HG03280 (cell line): Measurements from ENCODE around the gene BIRC7.
"Not testable (repeated sequence)": the region's sequence is repeated elsewhere in the genome, so short reads cannot be mapped to it uniquely, and the experiment has no call there.

Experiments used
- ATAC-seq: cut with Tn5 transposase; IDR thresholded peaks from one replicate; pipeline ENCODE4 v1.9.1; 2021; ENCODE audit warnings: mild to moderate bottlenecking, moderate library complexity; ENCODE audit not compliant: unreplicated experiment

BIRC7 gene

DNA sequence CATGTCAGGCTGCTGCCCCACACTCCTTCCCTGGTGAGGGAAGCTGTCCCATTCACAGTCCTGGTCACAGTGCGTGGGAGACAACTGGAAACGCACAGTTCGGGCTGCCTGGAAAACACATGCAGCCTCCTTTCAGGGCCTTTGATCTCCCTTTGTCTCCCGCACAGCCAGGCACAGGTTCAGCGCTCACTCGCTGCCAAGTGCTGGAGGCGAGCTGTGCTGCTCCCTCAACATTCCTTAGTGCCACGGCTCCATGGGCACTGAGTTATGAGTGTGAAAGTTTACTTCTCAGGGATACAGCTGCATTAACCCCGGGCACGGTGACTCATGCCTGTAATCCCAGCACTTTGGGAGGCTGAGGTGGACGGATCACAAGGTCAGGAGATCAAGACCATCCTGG, 28.8 kb upstream of the BIRC7 start:
- ATAC-seq: no peak

DNA sequence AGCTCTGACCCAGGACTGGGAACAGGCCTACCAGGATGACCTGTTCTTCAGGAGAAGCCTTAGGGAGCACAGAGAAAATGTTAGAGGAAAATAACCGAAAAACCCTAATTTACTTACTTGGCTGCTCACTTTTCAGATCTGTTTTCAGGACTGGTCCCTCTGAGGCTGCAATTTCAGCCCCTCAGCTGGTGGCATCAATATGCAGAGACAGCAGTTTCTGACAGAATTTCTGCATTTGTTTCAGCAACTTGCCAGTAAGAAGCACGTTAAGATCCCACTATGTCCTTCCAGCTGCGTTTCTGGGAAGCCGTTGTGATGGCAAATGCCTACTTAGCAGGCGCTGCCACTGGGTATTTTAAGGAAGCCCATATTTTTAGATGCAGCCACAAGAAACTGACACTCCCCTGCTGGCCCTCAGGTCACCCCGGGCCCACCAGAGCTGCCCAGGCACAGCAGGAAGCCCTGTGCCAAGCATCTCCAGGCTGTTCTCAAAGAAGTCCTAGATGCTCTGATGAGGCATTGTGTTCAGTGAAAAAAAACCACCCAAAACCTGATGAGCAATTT, 27.3 kb upstream of the BIRC7 start:
- no peak for ATAC-seq

DNA sequence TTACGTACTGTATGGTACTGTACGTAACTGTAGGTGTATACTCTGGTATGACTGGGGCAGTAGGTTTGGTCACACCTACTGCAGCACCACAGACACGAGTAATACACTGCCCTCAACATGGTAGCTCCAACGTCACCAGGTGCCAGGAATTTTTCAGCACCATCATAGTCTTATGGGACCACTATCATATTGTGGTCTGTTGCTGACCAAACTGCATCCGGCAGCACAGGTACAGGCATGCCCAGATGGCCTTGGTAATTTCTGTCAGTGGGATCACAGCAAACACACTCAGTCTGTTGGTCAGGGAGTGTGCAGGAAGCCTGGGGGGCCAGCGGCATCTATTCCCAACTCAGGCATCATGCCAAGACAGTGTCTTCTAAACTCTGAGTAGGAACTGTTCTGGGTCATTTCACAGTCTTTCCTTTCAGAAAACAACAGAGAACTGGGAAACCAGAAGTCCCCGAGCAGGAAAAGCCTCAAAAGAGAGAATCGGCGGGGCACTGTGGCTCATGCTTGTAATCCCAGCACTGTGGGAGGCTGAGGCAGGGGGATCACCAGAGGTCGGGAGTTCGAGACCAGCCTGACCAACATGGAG, 25.6 kb upstream of the BIRC7 start:
- ATAC-seq: no peak

GRCh38 chr20:63212393-63212730, 23.3 kb upstream of the BIRC7 start:
- no peak for ATAC-seq

DNA sequence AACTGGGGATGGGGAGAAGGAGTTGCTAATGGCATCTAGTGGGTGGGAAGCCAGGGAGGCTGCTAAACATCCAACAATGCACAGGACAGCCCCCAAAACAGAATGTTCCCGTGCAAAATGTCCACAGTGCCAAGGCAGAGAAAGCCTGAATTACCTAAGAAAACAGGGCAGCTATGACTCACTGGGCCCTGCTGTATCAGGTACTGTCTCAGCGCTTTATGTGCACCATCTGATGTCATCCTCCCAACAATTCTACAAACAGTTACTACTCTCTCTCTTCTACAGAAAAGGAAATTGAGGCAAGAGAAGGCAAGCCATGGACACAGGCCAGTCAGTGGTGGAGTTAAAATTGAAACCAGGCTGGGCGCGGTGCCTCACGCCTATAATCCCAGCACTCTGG, 22.9 kb upstream of the BIRC7 start:
- no peak for ATAC-seq

DNA sequence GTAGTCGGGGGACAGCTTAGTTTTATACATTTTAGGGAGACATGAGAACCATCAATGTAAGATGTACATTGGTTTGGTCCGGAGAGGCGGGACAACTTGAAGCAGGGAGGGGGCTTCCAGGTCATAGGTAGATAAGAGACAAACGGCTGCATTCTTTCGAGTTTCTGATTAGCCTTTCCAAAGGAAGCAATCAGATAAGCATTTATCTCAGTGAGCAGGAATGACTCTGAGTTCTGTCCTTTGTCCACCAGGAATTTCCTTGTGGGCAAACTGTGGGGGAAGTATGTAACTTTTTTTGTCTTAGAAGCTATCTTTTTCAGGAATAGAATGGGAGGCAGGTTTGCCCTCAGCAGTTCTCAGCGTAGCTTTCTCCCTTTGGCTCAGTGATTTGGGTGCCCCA, 21.2 kb upstream of the BIRC7 start:
- no peak for ATAC-seq

DNA sequence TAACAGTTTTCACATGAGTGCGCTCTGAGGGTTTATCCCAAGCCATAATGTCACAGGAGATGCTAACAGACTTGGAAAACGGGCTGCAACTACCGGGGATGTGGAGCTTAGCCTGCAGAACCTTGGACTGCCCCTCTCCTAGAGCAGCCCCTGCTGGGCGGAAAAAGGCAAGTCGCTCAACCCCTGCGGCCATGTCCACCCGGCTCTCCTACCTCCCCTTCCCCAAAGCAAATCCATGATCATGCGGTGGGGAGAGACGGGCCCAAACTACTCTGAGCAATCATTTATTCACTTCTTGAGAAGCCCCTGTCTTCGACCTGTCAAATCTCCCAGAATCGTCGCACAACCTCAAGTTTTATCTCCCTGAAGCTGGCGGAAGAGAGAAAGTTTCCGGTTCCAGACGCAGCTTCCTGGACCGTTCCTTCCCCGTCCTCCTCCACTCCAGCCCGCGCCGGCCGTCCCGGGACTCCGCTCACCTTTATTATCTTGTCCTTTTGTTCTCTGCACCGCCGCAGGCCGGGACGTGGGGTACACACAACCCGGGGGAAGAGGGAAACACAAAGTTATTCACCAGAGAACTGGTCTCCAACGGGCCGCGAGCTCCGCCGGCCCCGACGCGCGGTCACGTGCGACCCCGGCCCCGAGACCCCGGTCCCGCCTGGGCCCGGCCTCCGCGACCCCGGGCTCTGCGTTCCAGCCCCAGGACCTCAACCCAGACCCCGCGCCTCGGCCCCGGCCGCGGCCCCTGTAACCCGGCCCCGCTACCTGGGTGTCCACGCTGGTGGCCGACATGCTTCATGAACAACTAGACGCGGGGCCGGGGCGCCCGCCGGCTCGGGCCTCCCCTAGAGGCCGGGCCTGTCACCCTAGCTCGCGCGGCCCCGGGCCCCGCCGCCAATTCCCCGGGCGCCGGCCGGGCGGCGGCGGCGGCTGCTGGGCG, 20.3 kb upstream of the BIRC7 start:
- ATAC-seq: no peak

DNA sequence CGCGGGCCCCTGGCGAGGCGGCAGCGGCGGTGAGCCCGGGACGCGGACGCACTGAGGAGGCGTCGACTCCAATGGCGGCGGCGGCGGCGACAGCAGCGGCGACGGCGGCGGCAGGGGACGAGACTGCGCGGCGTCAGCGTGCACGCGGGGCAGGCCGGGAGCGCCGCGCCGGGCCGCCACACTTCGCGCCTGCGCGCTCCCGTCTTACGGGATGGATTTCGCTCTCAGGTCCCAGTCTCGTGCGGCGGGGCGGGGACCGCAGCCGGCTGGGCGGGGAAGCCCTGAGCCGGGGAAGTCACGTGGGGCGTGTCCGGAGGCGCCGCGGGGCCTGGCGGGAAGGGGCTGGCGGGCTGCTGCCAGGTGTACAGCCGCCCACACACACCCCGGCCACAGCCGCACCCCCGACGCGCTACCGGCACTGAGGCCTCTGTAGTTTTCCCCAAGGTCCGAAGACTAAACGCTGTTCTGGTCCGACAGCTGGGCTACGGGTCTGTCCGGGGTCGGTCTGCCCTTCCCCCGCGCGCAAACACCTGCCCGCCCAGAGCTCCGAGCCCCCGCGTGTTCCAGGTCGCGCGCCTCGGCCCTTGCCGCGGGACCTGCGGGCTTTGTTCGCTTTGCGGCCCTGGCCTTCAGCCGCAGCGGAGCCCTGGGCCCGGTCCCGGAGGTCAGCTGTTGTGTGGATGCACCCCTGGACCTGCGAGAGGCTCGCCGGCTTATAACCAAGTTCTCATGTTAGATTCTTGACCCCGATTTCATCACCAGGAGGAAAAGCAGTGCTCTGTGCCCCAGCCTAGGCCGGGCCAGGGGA, 19.5 kb upstream of the BIRC7 start, which contains the start of gene YTHDF1:
TSS of gene YTHDF1 (minus strand) at position 91 of the 808 bp plus-strand sequence. CDS start 239 bp downstream, outside the sequence.
- peak; percentile 88 for ATAC-seq

DNA sequence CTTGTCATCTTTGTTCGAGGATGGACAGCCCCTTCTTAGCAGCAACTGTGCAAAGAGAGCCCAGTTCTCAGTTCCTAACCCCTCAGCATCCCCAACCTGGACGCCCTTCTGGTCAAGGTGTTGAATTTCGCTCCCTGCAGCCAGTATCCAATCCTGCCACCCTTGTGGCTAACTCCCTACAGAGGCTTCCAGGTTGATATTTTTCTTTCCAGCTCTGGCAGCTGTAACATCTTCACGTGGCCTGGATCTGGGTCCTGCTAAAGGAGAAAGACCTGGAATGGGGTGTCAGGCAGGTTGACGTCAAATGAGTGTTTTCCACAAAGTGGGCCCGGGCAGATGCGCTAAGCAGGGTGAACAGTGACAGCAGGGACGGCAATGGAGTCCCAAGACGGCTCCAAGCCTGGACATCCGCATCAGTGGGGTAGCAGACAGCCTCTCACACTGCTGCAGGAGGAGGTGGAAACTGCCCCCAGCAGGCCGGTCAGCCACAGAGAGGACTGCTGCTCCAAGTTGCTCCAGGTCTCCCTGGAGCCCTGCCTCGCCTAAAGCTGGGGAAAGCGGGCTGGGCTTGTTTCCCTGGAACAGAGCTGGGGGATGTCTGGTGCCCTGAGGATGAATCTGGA, 18.7 kb upstream of the BIRC7 start:
- no peak for ATAC-seq

- no peak for ATAC-seq
Measured at GRCh38 chr20:63217706-63218105, 18.0 kb upstream of the BIRC7 start.

- no peak for ATAC-seq
Measured at GRCh38 chr20:63218701-63219446, 16.8 kb upstream of the BIRC7 start.

DNA sequence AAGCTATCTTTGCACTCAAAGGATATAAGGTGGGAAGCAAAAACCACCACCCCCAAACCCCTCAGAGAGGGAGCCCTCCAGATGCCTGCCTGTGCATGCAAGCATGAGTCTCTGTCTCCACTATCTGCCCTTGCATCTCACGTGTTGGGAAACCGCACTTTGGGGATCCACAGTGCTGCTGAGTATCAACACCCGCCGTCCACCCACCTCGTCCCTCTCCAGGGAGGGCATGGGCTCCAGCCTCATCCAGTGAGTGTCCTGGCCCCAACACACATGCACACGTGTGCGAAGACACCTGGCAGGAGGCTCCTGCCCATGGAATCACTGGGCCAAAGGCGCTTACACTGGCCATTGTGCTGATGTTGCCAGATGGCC, 16.3 kb upstream of the BIRC7 start:
- no peak for ATAC-seq

- ATAC-seq: no peak
Measured at GRCh38 chr20:63219866-63220521, 15.7 kb upstream of the BIRC7 start.

GRCh38 chr20:63220696-63221399, 14.9 kb upstream of the BIRC7 start:
- no peak for ATAC-seq

DNA sequence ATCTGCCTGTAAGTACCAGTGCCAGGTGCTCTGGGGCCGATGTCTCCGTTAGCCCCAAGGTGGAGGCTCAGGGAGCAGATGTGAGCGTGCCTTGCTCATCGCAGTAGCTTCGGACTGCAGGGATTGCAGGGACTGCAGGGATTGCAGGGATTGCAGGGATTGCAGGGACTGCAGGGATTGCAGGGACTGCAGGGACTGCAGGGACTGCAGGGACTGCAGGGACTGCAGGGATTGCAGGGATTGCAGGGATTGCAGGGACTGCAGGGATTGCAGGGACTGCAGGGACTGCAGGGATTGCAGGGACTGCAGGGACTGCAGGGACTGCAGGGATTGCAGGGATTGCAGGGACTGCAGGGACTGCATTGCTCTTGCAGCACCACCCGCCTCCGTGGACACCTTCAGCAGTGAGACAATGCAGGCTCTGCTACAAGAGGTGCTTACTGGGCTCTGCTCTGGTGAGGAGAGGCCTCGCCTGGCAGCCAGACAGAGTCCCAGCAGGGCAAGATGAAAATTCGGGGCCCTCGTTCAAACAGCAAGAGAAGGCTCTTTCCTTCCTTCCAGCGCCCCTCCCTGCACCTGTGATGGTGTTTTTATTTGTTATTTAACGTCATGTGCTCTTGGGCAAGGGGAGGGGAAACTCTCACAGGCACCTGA, 14.2 kb upstream of the BIRC7 start:
- ATAC-seq: not testable (repeated sequence)

DNA sequence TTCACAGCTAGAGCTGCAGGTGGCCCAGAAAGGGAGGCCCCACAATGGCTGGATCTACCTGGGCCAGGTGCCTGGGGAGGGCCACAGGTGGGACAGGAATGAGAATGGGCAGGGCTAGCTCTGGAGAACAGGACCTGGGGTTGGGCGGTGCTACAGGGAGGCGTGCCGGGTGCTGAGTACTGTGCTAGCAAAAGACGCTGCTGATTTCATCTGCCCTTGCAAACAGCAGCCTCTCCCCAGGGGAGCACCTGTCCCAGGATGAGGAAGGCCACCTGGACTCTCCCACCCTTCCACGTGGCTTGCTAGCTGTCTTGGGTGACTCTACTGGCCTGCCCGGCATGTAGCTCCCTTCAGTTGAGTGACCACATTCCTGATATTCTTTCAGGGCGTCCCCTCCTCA, 13.2 kb upstream of the BIRC7 start:
- no peak for ATAC-seq

DNA sequence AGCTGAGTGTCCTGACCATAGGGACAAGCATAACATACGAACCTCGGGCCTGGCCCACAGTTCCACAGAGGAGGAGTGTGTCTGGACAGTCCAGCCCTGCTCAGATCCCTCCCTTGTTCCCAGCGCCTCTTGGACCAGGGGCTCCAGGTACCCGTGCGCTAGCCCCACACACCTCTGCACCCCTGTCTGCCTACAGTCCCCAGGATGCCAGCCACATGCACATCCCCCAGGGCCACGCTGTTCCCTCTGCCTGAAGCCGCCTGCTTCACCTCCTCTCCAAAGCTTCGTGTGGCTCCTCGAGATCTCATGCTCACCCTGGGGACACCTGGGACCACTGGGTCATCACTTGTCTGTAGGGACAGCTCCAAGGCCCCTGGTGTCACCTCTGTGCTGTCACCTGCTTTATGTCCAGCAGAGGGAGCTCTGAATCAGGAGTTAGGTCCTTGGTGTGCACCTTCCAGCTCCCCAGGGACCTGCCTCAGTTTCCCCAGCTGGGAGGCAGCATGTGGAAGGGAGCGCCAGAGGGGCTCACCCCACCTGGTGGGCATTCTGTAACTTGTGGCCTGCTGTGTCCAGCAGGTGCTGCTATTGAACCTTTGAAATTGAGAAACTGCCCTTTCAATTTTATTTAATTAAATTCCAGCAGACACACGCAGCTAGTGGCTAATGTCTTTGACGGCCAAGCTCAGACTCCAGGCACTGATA, 12.4 kb upstream of the BIRC7 start:
- no peak for ATAC-seq

DNA sequence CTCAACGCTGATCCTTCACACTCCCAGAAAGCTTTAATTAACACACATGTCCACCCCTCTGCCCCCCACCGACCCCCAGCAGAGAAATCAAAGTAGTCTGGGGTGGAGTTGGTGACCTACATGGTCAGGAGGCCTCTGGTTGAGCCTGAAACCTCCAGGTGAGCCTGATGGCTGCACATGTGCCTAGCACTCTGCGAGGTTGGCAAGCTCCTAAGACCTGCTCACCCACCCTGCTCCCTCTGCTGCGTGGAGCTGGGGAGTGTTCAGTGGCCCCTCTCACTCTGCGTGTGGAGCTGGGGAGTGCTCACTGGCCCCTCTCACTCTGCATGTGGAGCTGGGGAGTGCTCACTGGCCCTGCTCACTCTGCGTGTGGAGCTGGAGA, 11.9 kb upstream of the BIRC7 start:
- ATAC-seq: no peak
